Adrenal gland (tissue), 5 donors: ENCODE results near the gene MMP21.

Experiments
- CTCF ChIP-seq, 6 experiments: fragments of 450-650 bp in 4 of 6; fragments of 200-600 bp in 2 of 6; sonication (generic) in 1 of 6; IDR thresholded peaks; 1 replicate in 5 of 6; 2 replicates in 1 of 6; pipeline versions ENCODE4 v1.5.1 to v1.8.0; 2016 to 2021; ENCODE audit warnings: antibody characterized with exemption in 6 of 6, mild to moderate bottlenecking in 2 of 6, moderate library complexity in 1 of 6
- POLR2A ChIP-seq, 2 donors: fragments of 450-650 bp; IDR thresholded peaks; one replicate each; pipeline ENCODE4 v1.6.1; 2017; ENCODE audit warnings: antibody characterized with exemption in 2 of 2, mild to moderate bottlenecking in 2 of 2, moderate library complexity in 1 of 2
- donor health status: DM: no; HTN: no; CAD: no.

GRCh38 chr10:125801574-125801973 lies 26.0 kb upstream of the MMP21 start:
- TF ChIP-seq CTCF (IDR thresholded peaks at IDR 0.05) (no peak), POLR2A (IDR thresholded peaks at IDR 0.05) (no peak)
